HepG2 (cell line): ENCODE results near the gene CTRL. TPM values are rescaled to one million over a fixed set of nuclear protein-coding genes. Genes with fewer than 3 reads are reported as not detected.
A peak's percentile ranks its signal among the peaks of the same experiment; 100 is the strongest.

Experiments
- BATF2 ChIP-seq: sonication (generic); formaldehyde crosslinking; IDR thresholded peaks from 2 replicates; pipeline ENCODE4 v1.8.0; 2022; ENCODE audit warnings: mild to moderate bottlenecking, missing genetic modification reagents, moderate library complexity
- BRD4 ChIP-seq: sonication (generic); formaldehyde crosslinking; IDR thresholded peaks from 2 replicates; pipeline ENCODE4 v1.4.0; 2020; ENCODE audit warnings: missing genetic modification reagents
- GATAD1 ChIP-seq: IDR thresholded peaks from 2 replicates; pipeline ENCODE4 v1.6.1; 2016; ENCODE audit warnings: missing genetic modification reagents, missing compliant biosample characterization
- HDAC1 ChIP-seq: sonication (generic); formaldehyde crosslinking; IDR thresholded peaks from 2 replicates; pipeline ENCODE4 v1.5.1; 2020; ENCODE audit warnings: mild to moderate bottlenecking, missing genetic modification reagents
- IKZF4 ChIP-seq: sonication (generic); formaldehyde crosslinking; IDR thresholded peaks from 2 replicates; pipeline ENCODE4 v1.5.1; 2020; ENCODE audit warnings: borderline replicate concordance, mild to moderate bottlenecking, low read depth, missing genetic modification reagents; ENCODE audit errors: not compliant biosample characterization
- PBX3 ChIP-seq: sonication (generic); formaldehyde crosslinking; IDR thresholded peaks from 2 replicates; pipeline ENCODE4 v1.8.1; 2023; ENCODE audit warnings: missing genetic modification reagents, inconsistent platforms, borderline replicate concordance
- SALL2 ChIP-seq: sonication (generic); formaldehyde crosslinking; IDR thresholded peaks from 2 replicates; pipeline ENCODE4 v1.8.1; 2023; ENCODE audit warnings: mild to moderate bottlenecking, missing genetic modification reagents, inconsistent platforms
- TRIM22 ChIP-seq: fragments of 450-650 bp; IDR thresholded peaks from 2 replicates; pipeline ENCODE4 v1.6.1; 2017
- ZBTB33 ChIP-seq: sonication (generic); formaldehyde crosslinking; IDR thresholded peaks from 2 replicates; pipeline ENCODE4 v1.4.0; 2020; ENCODE audit warnings: missing genetic modification reagents
- ZBTB34 ChIP-seq: sonication (generic); formaldehyde crosslinking; IDR thresholded peaks from 2 replicates; pipeline ENCODE4 v1.8.0; 2022; ENCODE audit warnings: mild to moderate bottlenecking, missing genetic modification reagents
- ZNF362 ChIP-seq: sonication (generic); formaldehyde crosslinking; IDR thresholded peaks from 2 replicates; pipeline ENCODE4 v1.4.0; 2020; ENCODE audit warnings: missing genetic modification reagents, mild to moderate bottlenecking, borderline replicate concordance
- ZNF646 ChIP-seq: sonication (generic); formaldehyde crosslinking; IDR thresholded peaks from 2 replicates; pipeline ENCODE4 v1.9.0; 2021; ENCODE audit warnings: mild to moderate bottlenecking, missing genetic modification reagents
- ZNF720 ChIP-seq: sonication (generic); formaldehyde crosslinking; IDR thresholded peaks from 2 replicates; pipeline ENCODE4 v1.4.0; 2020; ENCODE audit warnings: missing genetic modification reagents
- polyA plus RNA-seq, 8 experiments: library from polyadenylated mRNA; depleted of rRNA in 3 of 8; stranded (reverse) in 7 of 8; unstranded in 1 of 8; fragments of >200 nt; fragmentation: Illumina TruSeq in 4 of 8; extraction: Trizol in 4 of 8; gene quantifications; 2 replicates each; pipeline versions ENCODE4 v1.2.1 to v1.2.3, GENCODE V29; 2011 to 2016; ENCODE audit warnings: low read depth in 4 of 8, missing spikeins in 1 of 8, mixed read lengths in 1 of 8; ENCODE audit not compliant: insufficient read depth in 1 of 8
- total RNA-seq, 5 experiments: library from RNA; depleted of rRNA; stranded (reverse); fragments of >200 nt; fragmentation: Illumina TruSeq; extraction: Trizol; gene quantifications; 2 replicates each; pipeline ENCODE4 v1.2.3, GENCODE V29; 2016; ENCODE audit warnings: low read depth in 1 of 5

CTRL gene
- total and polyA plus RNA-seq, 2 of the 13 experiments (the other 11 are each of a cell fraction or from before 2014, with no cell fraction given) = 1.9 to 2.7 TPM

GRCh38 chr16:67936124-67936879, 4.6 kb upstream of the CTRL start, which contains the start of gene PSMB10 (continued):
- TF ChIP-seq GATAD1 (CRISPR knock-in tag) = no peak
- TF ChIP-seq ZBTB33 (CRISPR knock-in tag) = no peak
- TF ChIP-seq BATF2 (CRISPR knock-in tag) = 0 out of 2 replicates have a peak, but pooled peaks have one; percentile 61
- TF ChIP-seq PBX3 = no peak
- peak; percentile 62; the same call in 1 of the 2 replicates for TF ChIP-seq BRD4
- TF ChIP-seq ZBTB34 (CRISPR knock-in tag) = 0 out of 2 replicates have a peak, but pooled peaks have one; percentile 10
- no peak for TF ChIP-seq ZNF362 (CRISPR knock-in tag)
- no peak; the same call in none of the 2 replicates for TF ChIP-seq HDAC1 (CRISPR knock-in tag)
- no peak for TF ChIP-seq ZNF720 (CRISPR knock-in tag)
- TF ChIP-seq IKZF4 (CRISPR knock-in tag) = no peak
- TF ChIP-seq ZNF646 (CRISPR knock-in tag) = no peak
- TF ChIP-seq SALL2 (CRISPR knock-in tag) = no peak; the same call in 1 of the 2 replicates
- no peak for TF ChIP-seq TRIM22
